Calu3 (cell line): ENCODE results near the gene BTK. TPM values are rescaled to one million over a fixed set of nuclear protein-coding genes. Genes with fewer than 3 reads are reported as not detected.
"Not testable (repeated sequence)": the region's sequence is repeated elsewhere in the genome, so short reads cannot be mapped to it uniquely, and the experiment has no call there.

Source experiments
- BruUV-seq: library from RNA; stranded (reverse); fragments of 400-500 nt; replicated peaks from 2 replicates; lab custom pipeline; 2021; lab: Mats Ljungman, UMichigan
- CTCF ChIA-PET: fragments of 300-600 bp; sonication (Branson Sonifier 250); formaldehyde crosslinking; loops from one replicate; lab custom pipeline; 2022; ENCODE audit warnings: antibody characterized with exemption; lab: Charles Lee
- DNase-seq: peaks from one replicate; pipeline ENCODE4 v3.0.0; 2022
- H3K27ac Mint-ChIP-seq: one replicate; pipeline ENCODE4 v1.8.0; 2022; ENCODE audit warnings: mixed read lengths; ENCODE audit not compliant: unreplicated experiment
- H3K27me3 Mint-ChIP-seq: one replicate; pipeline ENCODE4 v1.8.0; 2022; ENCODE audit warnings: mixed read lengths; ENCODE audit not compliant: unreplicated experiment
- H3K36me3 Mint-ChIP-seq: one replicate; pipeline ENCODE4 v1.8.0; 2022; ENCODE audit warnings: mild to moderate bottlenecking, moderate library complexity, mixed read lengths; ENCODE audit not compliant: insufficient read depth, unreplicated experiment
- H3K4me1 Mint-ChIP-seq: one replicate; pipeline ENCODE4 v1.8.0; 2022; ENCODE audit warnings: mild to moderate bottlenecking, low read depth, mixed read lengths; ENCODE audit not compliant: unreplicated experiment
- H3K4me3 Mint-ChIP-seq: one replicate; pipeline ENCODE4 v1.8.0; 2022; ENCODE audit warnings: mild to moderate bottlenecking, low read depth, moderate library complexity, mixed read lengths; ENCODE audit not compliant: unreplicated experiment
- H3K9me3 Mint-ChIP-seq: one replicate; pipeline ENCODE4 v1.8.0; 2022; ENCODE audit warnings: low read depth, mixed read lengths; ENCODE audit not compliant: unreplicated experiment
- intact Hi-C: fragments of 100-400 bp; cut with micrococcal nuclease; formaldehyde crosslinking; loops from one replicate; pipeline ENCODE4 v1.10.0; 2022; ENCODE audit not compliant: unreplicated experiment
- total RNA-seq: library from RNA; stranded (reverse); gene quantifications from 2 replicates; pipeline ENCODE4 v1.2.3, GENCODE V29; 2022
- TF ChIP-seq, protein P1 (sequence below): fragments of 200-600 bp; IDR thresholded peaks from one replicate; pipeline ENCODE4 v1.8.0; 2022; ENCODE audit warnings: antibody characterized with exemption; ENCODE audit not compliant: unreplicated experiment

The BTK gene
- total RNA-seq, 1 experiment from 2014 or later = not detected

DNA sequence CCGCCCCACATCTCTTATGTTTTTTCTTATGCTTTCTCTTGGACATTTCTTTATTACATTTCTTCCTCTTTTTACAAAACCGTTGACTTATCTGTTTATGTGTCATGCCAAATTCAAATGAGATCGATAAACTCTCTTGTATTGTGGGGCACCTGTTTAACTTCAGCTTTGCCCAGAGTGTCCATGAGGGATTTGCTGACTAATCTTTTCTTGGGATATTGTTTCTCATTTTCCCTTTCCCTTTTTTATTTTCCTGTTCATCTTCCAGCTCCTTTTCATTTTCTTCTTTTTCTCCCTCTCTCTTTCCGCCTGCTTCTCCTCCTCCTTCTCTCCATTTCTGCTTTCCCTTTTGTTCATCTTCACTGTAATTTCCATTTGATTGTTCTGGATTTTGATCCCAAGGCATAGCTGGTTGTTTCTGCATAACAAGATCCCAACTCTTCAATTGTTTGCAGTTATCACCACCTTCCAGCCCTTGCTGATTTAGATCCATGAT is 48.2 kb downstream of the BTK start:
- Mint-ChIP-seq H3K36me3 (no peaks in the 10 kb centered on the region), H3K9me3 (peaks cover 2% of the 10 kb centered on the region), H3K27ac (no peak overlapping the region), H3K4me3 (no peak overlapping the region), H3K4me1 (peaks cover 7% of the 10 kb centered on the region), H3K27me3 (no peaks in the 10 kb centered on the region)
- CTCF ChIA-PET = no interaction called here
- TF ChIP-seq, protein P1, sequence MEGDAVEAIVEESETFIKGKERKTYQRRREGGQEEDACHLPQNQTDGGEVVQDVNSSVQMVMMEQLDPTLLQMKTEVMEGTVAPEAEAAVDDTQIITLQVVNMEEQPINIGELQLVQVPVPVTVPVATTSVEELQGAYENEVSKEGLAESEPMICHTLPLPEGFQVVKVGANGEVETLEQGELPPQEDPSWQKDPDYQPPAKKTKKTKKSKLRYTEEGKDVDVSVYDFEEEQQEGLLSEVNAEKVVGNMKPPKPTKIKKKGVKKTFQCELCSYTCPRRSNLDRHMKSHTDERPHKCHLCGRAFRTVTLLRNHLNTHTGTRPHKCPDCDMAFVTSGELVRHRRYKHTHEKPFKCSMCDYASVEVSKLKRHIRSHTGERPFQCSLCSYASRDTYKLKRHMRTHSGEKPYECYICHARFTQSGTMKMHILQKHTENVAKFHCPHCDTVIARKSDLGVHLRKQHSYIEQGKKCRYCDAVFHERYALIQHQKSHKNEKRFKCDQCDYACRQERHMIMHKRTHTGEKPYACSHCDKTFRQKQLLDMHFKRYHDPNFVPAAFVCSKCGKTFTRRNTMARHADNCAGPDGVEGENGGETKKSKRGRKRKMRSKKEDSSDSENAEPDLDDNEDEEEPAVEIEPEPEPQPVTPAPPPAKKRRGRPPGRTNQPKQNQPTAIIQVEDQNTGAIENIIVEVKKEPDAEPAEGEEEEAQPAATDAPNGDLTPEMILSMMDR = no peak
- intact Hi-C loops = no loop called here
- no peak for DNase-seq
- no TSS peak for BruUV-seq

DNA sequence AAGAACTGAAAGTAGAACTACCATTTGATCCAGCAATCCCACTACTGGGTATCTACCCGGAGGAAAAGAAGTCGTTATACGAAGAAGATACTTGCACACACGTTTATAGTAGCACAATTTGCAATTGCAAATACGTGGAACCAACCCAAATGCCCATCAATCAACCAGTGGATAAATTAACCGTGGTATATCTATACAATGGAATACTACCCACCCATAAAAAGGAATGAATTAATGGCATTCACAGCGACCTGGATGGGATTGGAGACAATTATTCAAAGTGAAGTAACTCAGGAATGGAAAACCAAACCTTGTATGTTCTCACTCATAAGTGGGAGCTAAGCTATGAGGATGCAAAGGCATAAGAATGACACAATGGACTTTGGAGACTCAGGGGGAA is 51.7 kb downstream of the BTK start:
- H3K27ac Mint-ChIP-seq, H3K4me1 Mint-ChIP-seq, CTCF ChIA-PET, BruUV-seq, H3K27me3 Mint-ChIP-seq, H3K36me3 Mint-ChIP-seq, H3K9me3 Mint-ChIP-seq, intact Hi-C loops, H3K4me3 Mint-ChIP-seq, DNase-seq: not testable (repeated sequence)

DNA sequence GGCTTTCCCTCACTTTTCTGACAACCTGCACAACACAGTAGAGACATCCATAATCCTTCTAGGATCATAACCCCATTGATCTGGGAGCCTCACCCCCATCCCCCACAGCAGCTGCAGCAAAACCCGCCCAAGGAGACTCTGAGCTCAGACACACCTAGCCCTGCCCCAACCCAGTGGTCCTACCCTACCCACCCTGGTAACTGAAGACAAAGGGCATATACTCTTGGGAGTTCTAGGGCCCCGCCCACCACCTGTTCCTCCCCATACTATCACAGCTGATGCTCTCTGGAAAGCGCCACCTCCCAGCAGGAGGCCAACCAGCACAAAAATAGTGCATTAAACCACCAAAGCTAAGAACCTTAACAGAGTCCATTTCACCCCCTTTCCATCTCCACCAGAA is 59.4 kb downstream of the BTK start:
- H3K9me3 Mint-ChIP-seq, H3K4me1 Mint-ChIP-seq, intact Hi-C loops, H3K36me3 Mint-ChIP-seq, DNase-seq, BruUV-seq, H3K27me3 Mint-ChIP-seq, H3K4me3 Mint-ChIP-seq, CTCF ChIA-PET, H3K27ac Mint-ChIP-seq: not testable (repeated sequence)

DNA sequence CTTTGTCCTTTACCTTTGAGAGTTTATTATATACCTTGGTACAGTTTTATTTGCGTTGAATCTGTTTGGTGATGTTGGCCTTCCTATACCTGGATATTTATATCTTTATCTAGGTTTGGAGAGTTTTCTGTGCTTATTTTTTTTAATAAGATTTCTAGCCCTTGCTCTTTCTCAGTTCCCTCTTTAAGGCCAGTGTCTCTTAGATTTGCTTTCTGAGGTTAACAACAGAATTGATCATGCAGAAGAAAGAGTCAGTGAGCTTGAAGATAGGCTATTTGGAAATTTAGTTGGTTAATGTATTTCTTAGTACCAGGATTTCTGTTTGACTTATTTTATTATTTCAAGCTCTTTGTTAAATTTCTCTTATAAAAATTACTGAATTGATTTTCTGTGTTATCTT is 82.2 kb downstream of the BTK start:
- Mint-ChIP-seq H3K36me3 (no peaks in the 10 kb centered on the region), H3K27me3 (no peaks in the 10 kb centered on the region), H3K4me3 (no peak overlapping the region), H3K27ac (no peak overlapping the region), H3K4me1 (no peaks in the 10 kb centered on the region), H3K9me3 (no peaks in the 10 kb centered on the region)
- intact Hi-C loops = no loop called here
- CTCF ChIA-PET = no interaction called here
- TF ChIP-seq, protein P1 = no peak
- no TSS peak for BruUV-seq
- DNase-seq = no peak

Other genes starting within 250 kb of the BTK start
- gene DRP2, start 166.4 kb downstream of the BTK start, total RNA-seq = 0.39 and 0.66 TPM in 2 replicates
- gene TAF7L, start 94.9 kb downstream of the BTK start, total RNA-seq = 0.15 TPM in 1 of 2 replicates, not detected in the other
- gene TIMM8A, start 37.4 kb downstream of the BTK start, total RNA-seq = 30.9 and 31.1 TPM in 2 replicates
- 238 and 239 TPM in 2 replicates for gene RPL36A, start 4.8 kb upstream of the BTK start, total RNA-seq
- gene GLA, start 21.7 kb upstream of the BTK start, total RNA-seq = 61.2 and 63.6 TPM in 2 replicates
- 71.8 and 74.2 TPM in 2 replicates for gene HNRNPH2, start 22.0 kb upstream of the BTK start, total RNA-seq
- 1.5 and 1.8 TPM in 2 replicates for gene ARMCX4, start 99.3 kb upstream of the BTK start, total RNA-seq
- gene ARMCX1, start 164.4 kb upstream of the BTK start, total RNA-seq = 0.92 and 1.1 TPM in 2 replicates
- 30.4 and 35.0 TPM in 2 replicates for gene ARMCX6, start 231.8 kb upstream of the BTK start, total RNA-seq
- 16.9 and 18.5 TPM in 2 replicates for gene ARMCX3, start 237.0 kb upstream of the BTK start, total RNA-seq